ENCODE data around the gene KIAA0753.

Gene KIAA0753

DNA sequence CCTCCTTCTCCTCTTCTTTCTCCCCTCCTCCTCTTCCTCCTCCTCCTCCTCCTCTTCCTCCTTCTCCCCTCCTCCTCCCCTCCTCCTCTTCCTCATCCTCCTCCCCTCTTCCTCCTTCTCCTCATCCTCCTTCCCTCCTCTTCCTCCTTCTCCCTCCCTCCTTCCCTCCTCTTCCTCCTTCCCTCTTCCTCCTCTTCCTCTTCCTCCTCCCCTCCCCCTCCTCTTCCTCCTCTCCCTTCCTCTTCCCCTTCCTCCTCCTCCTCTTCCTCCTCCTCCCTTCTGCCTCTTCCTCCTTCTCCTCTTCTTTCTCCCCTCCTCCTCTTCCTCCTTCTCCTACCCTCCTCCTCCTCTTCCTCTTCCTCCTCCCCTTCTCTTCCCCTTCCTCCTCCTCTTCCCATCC is 79.1 kb downstream of the KIAA0753 start:
- no peaks in the 10 kb centered on the region for H3K9me2 ChIP-seq (replicated peaks; ENCODE audit: control insufficient read depth, low read length)
- H3K9me3 ChIP-seq (ENCODE audit: control insufficient read depth, insufficient read depth, low read length): no peaks in the 10 kb centered on the region
- H3K27me3 ChIP-seq (ENCODE audit: control insufficient read depth, low read length): peaks cover 4% of the 10 kb centered on the region; the same call in 1 of the 2 replicates
- TF ChIP-seq EZH2phosphoT487 (IDR thresholded peaks at IDR 0.05; ENCODE audit: borderline replicate concordance, low read length): no peak
- TF ChIP-seq, protein P1, sequence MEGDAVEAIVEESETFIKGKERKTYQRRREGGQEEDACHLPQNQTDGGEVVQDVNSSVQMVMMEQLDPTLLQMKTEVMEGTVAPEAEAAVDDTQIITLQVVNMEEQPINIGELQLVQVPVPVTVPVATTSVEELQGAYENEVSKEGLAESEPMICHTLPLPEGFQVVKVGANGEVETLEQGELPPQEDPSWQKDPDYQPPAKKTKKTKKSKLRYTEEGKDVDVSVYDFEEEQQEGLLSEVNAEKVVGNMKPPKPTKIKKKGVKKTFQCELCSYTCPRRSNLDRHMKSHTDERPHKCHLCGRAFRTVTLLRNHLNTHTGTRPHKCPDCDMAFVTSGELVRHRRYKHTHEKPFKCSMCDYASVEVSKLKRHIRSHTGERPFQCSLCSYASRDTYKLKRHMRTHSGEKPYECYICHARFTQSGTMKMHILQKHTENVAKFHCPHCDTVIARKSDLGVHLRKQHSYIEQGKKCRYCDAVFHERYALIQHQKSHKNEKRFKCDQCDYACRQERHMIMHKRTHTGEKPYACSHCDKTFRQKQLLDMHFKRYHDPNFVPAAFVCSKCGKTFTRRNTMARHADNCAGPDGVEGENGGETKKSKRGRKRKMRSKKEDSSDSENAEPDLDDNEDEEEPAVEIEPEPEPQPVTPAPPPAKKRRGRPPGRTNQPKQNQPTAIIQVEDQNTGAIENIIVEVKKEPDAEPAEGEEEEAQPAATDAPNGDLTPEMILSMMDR (IDR thresholded peaks at IDR 0.05; ENCODE audit: low read depth, low read length, poor library complexity, severe bottlenecking): no peak
- H3K4me3 ChIP-seq (ENCODE audit: low read length): no peak overlapping the region
- H3K4me2 ChIP-seq (ENCODE audit: low read length): no peak overlapping the region
- H3K27ac ChIP-seq (ENCODE audit: low read depth, low read length): no peak overlapping the region
- no peaks in the 10 kb centered on the region for H4K20me1 ChIP-seq (ENCODE audit: control insufficient read depth, insufficient read depth, low read depth, low read length)
- H3K79me2 ChIP-seq (ENCODE audit: control insufficient read depth, low read length): no peaks in the 10 kb centered on the region
- H3K36me3 ChIP-seq (ENCODE audit: control insufficient read depth, low read length): no peaks in the 10 kb centered on the region
- H3K4me1 ChIP-seq (ENCODE audit: control insufficient read depth, low read length): no peaks in the 10 kb centered on the region
- H3F3A ChIP-seq (ENCODE audit: control insufficient read depth, insufficient read depth): no peaks in the 10 kb centered on the region

- no peaks in the 10 kb centered on the region for H3K4me1 ChIP-seq (ENCODE audit: control insufficient read depth, low read length)
- TF ChIP-seq, protein P1 (IDR thresholded peaks at IDR 0.05; ENCODE audit: low read depth, low read length, poor library complexity, severe bottlenecking): no peak
- TF ChIP-seq EZH2phosphoT487 (IDR thresholded peaks at IDR 0.05; ENCODE audit: borderline replicate concordance, low read length): no peak
- no peak overlapping the region for H3K27ac ChIP-seq (ENCODE audit: low read depth, low read length)
- no peaks in the 10 kb centered on the region for H3K9me2 ChIP-seq (replicated peaks; ENCODE audit: control insufficient read depth, low read length)
- H3K27me3 ChIP-seq (ENCODE audit: control insufficient read depth, low read length): peaks cover 7% of the 10 kb centered on the region
- no peaks in the 10 kb centered on the region for H3K36me3 ChIP-seq (ENCODE audit: control insufficient read depth, low read length)
- H3K79me2 ChIP-seq (ENCODE audit: control insufficient read depth, low read length): no peaks in the 10 kb centered on the region
- H3K4me2 ChIP-seq (ENCODE audit: low read length): no peak overlapping the region
- H3K9me3 ChIP-seq (ENCODE audit: control insufficient read depth, insufficient read depth, low read length): no peaks in the 10 kb centered on the region
- no peak overlapping the region for H3K4me3 ChIP-seq (ENCODE audit: low read length)
- no peaks in the 10 kb centered on the region for H4K20me1 ChIP-seq (ENCODE audit: control insufficient read depth, insufficient read depth, low read depth, low read length)
- H3F3A ChIP-seq (ENCODE audit: control insufficient read depth, insufficient read depth): no peaks in the 10 kb centered on the region
Observed at GRCh38 chr17:6560496-6560895, 80.0 kb downstream of the KIAA0753 start.

GRCh38 chr17:6559753-6560215 is 80.7 kb downstream of the KIAA0753 start:
- H3K27me3 ChIP-seq (ENCODE audit: control insufficient read depth, low read length): peaks cover 14% of the 10 kb centered on the region
- no peak for TF ChIP-seq EZH2phosphoT487 (IDR thresholded peaks at IDR 0.05; ENCODE audit: borderline replicate concordance, low read length)
- TF ChIP-seq, protein P1 (IDR thresholded peaks at IDR 0.05; ENCODE audit: low read depth, low read length, poor library complexity, severe bottlenecking): no peak
- no peaks in the 10 kb centered on the region for H3K36me3 ChIP-seq (ENCODE audit: control insufficient read depth, low read length)

More at GRCh38 chr17:6559753-6560215, 80.7 kb downstream of the KIAA0753 start:
- H3K9me3 ChIP-seq (ENCODE audit: control insufficient read depth, insufficient read depth, low read length): no peaks in the 10 kb centered on the region
- no peaks in the 10 kb centered on the region for H3F3A ChIP-seq (ENCODE audit: control insufficient read depth, insufficient read depth)
- H4K20me1 ChIP-seq (ENCODE audit: control insufficient read depth, insufficient read depth, low read depth, low read length): no peaks in the 10 kb centered on the region
- H3K27ac ChIP-seq (ENCODE audit: low read depth, low read length): no peak overlapping the region
- no peaks in the 10 kb centered on the region for H3K4me1 ChIP-seq (ENCODE audit: control insufficient read depth, low read length)
- no peak overlapping the region for H3K4me3 ChIP-seq (ENCODE audit: low read length)
- no peak overlapping the region for H3K4me2 ChIP-seq (ENCODE audit: low read length)
- no peaks in the 10 kb centered on the region for H3K9me2 ChIP-seq (replicated peaks; ENCODE audit: control insufficient read depth, low read length)
- no peaks in the 10 kb centered on the region for H3K79me2 ChIP-seq (ENCODE audit: control insufficient read depth, low read length)
